ENCODE measurements around the gene MRRF. TPM values are rescaled to one million over a fixed set of nuclear protein-coding genes. Genes with fewer than 3 reads are reported as not detected.

Gene MRRF
- total RNA-seq, 2 donors from 2014 or later = 20.7 to 21.4 TPM

DNA sequence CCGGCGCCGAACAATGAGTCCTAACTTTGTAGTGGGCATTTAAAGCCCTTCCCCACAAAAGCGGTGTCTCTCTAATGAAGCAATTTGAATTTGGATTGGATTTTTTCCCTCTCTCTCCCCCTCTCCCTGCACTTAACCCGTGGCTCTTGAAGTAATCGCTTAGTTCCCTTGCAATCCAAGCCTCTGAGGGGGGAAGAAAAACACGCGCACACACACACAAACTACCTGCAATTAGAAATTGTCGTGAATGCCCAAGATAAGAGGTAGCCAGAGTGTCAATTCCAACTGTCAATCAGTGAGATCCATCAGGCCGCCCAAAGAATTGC is 37.1 kb upstream of the MRRF start:
- Histone ChIP-seq H3K27ac (no peak overlapping the region), H3K27me3 (peaks cover 33 to 43% of the 10 kb centered on the region in 2 donors), H3K4me1 (peaks cover 0 to 32% of the 10 kb centered on the region in 2 donors), H3K4me3 (peak overlapping the region; percentile 26 to 49), H3K9me3 (no peaks in the 10 kb centered on the region), H3K36me3 (no peaks in the 10 kb centered on the region)
- TF ChIP-seq, protein P1, sequence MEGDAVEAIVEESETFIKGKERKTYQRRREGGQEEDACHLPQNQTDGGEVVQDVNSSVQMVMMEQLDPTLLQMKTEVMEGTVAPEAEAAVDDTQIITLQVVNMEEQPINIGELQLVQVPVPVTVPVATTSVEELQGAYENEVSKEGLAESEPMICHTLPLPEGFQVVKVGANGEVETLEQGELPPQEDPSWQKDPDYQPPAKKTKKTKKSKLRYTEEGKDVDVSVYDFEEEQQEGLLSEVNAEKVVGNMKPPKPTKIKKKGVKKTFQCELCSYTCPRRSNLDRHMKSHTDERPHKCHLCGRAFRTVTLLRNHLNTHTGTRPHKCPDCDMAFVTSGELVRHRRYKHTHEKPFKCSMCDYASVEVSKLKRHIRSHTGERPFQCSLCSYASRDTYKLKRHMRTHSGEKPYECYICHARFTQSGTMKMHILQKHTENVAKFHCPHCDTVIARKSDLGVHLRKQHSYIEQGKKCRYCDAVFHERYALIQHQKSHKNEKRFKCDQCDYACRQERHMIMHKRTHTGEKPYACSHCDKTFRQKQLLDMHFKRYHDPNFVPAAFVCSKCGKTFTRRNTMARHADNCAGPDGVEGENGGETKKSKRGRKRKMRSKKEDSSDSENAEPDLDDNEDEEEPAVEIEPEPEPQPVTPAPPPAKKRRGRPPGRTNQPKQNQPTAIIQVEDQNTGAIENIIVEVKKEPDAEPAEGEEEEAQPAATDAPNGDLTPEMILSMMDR (IDR thresholded peaks at IDR 0.05) = no peak
- no peak for DNase-seq (ENCODE audit: low spot score)

DNA sequence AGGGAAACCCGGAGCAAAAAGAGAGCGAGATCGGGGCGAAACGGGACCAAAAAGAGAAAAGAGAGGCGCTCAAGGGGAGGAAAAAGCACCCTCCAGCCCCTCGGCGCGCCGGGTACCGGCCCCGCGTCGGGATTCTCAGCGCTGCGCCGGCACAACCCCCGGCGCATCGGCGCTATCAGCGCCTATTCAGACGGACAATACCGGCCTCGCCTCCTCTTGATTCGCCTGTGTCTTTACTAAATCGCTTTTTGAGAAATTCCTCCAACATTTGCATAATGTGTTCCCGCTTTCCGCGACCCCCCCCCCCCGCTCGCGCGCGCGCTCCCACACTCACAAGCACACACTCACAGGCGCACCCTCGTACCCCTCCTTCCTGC is 36.5 kb upstream of the MRRF start:
- Histone ChIP-seq H3K27ac (no peak overlapping the region), H3K27me3 (peaks cover 29 to 41% of the 10 kb centered on the region in 2 donors), H3K4me3 (peak overlapping the region; percentile 26 to 49), H3K36me3 (no peaks in the 10 kb centered on the region), H3K4me1 (peaks cover 0 to 32% of the 10 kb centered on the region in 2 donors), H3K9me3 (no peaks in the 10 kb centered on the region)
- TF ChIP-seq, protein P1 (IDR thresholded peaks at IDR 0.05) = no peak
- DNase-seq (ENCODE audit: low spot score) = peak; percentile 47

DNA sequence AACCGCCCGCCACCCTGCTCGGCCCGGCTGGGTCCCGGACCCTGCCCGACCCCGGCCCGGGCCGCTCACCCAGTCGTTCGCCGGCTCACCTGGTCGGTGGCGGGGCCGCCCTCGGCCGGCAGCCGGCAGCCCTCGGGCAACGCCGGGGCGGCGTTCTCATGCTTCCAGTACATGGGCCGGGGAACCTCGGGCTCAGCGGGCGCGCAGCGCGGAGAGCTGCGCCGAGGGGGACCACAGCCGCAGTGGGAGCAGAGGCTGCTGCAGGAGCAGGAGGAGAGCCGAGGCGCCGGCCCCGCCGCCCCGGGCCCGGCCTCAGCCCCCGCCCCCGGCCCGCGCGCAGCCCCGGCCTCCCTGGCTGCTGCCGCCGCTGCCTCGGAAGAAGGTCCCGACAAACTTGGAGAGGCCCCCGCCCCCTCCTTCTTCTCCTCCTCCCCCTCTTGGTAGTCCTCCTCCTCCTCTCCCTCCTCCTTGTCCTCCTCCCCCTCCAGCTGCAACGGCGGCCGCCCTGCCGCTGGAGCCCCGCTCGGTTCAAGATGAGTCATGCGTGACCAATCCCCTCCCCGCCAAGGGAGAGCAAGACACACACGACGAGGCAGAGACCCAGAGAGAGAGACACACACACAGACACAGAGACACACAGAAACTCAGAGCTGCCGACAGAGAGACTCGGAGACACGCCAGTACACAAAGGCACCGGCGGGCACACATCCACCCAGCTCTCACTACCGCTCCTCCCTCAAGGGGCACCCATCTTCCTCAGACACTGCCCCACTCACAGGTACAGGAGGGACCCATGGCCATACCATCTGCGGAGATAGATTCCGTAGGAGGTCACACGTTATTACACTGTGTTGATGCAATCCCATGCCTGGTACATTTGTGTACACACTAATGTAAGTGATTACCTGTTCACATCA is 35.9 kb upstream of the MRRF start, which contains the start of gene LHX6:
Gene LHX6, minus strand, starts transcription at position 390 of the 917 bp plus-strand sequence. Its CDS starts 217 bp downstream, at position 173.
- H3K27ac ChIP-seq = no peak within 1 kb of the TSS
- TF ChIP-seq, protein P1 (IDR thresholded peaks at IDR 0.05) = no peak
- no peaks in the 10 kb centered on the region for H3K9me3 ChIP-seq
- DNase-seq (ENCODE audit: low spot score) = peak; percentile 44
- H3K4me3 ChIP-seq = peak within 1 kb of the TSS; percentile 26 to 49
- peaks cover 29 to 41% of the 10 kb centered on the region in 2 donors for H3K27me3 ChIP-seq
- H3K4me1 ChIP-seq = peaks cover 0 to 32% of the 10 kb centered on the region in 2 donors
- H3K36me3 ChIP-seq = no peaks in the 10 kb centered on the region

DNA sequence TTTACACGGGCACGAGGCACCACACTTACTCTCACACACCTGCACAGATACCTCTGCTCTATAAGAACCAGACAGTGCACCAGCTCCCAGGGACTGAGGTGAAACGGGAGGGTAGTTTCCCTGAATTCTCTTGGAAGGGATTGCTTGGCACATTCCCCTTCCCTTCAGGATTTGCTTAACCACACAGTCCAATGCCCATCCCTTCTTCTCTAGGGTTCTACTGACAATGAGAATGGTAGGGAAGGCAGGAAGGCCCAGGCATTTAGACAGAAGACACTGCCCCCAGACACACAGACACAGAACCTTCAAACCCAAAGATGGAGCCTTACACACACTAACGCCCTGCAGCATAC is 35.2 kb upstream of the MRRF start:
- DNase-seq (ENCODE audit: low spot score) = no peak
- H3K27ac ChIP-seq = no peak overlapping the region
- TF ChIP-seq, protein P1 (IDR thresholded peaks at IDR 0.05) = no peak
- H3K9me3 ChIP-seq = no peaks in the 10 kb centered on the region
- H3K4me1 ChIP-seq = peaks cover 0 to 32% of the 10 kb centered on the region in 2 donors
- H3K36me3 ChIP-seq = no peaks in the 10 kb centered on the region
- no peak overlapping the region for H3K4me3 ChIP-seq
- H3K27me3 ChIP-seq = peaks cover 29 to 41% of the 10 kb centered on the region in 2 donors

DNA sequence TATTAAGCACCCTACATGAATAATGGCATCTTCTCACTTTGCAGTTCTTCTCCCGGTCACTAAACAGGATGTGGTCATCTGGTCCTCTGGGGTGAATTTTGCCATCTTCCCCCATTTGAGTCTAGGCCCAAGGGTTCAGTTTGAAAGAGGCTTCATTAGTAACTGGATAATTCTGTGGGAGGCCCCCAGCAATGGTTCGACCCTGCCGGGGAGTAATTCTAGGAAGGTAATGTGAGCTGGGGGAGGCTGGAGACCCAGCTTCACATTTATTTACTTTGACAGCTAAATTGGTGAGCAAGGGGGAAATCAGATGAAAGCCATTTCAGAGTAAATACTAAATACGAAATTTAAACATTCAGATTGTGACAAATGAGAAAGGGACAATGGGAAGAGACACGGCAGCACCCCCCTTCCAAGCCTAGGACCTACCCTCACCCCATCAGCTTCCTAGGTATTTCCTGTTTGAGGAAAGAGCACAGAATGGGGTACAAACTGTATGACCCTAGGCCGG is 31.8 kb upstream of the MRRF start:
- peaks cover 0 to 8% of the 10 kb centered on the region in 2 donors for H3K4me1 ChIP-seq
- H3K4me3 ChIP-seq = no peak overlapping the region
- no peaks in the 10 kb centered on the region for H3K36me3 ChIP-seq
- no peak for DNase-seq (ENCODE audit: low spot score)
- H3K27me3 ChIP-seq = peaks cover 10 to 15% of the 10 kb centered on the region in 2 donors
- TF ChIP-seq, protein P1 (IDR thresholded peaks at IDR 0.05) = no peak
- H3K9me3 ChIP-seq = no peaks in the 10 kb centered on the region
- H3K27ac ChIP-seq = no peak overlapping the region
